Spinal cord (tissue), 10 donors: ENCODE measurements around the gene S100A10. TPM values are rescaled to one million over a fixed set of nuclear protein-coding genes. Genes with fewer than 3 reads are reported as not detected.

Source experiments
- DNase-seq, 6 donors: peaks; one replicate each; pipeline versions ENCODE4 v3.0.0 to v3.0.0-alpha.2; 2013 to 2015; ENCODE audit warnings: low spot score in 6 of 6, low read depth in 4 of 6
- H3K27ac ChIP-seq: one replicate; pipeline ENCODE4 v1.5.1; 2013; ENCODE audit warnings: low read depth, low read length, control low read depth
- H3K27me3 ChIP-seq: one replicate; pipeline ENCODE4 v1.6.1; 2013; ENCODE audit warnings: low read length; ENCODE audit not compliant: control insufficient read depth, insufficient read depth
- H3K36me3 ChIP-seq: one replicate; pipeline ENCODE4 v1.6.1; 2013; ENCODE audit warnings: low read length; ENCODE audit not compliant: control insufficient read depth, insufficient read depth
- H3K4me1 ChIP-seq: one replicate; pipeline ENCODE4 v1.6.1; 2013; ENCODE audit warnings: low read length; ENCODE audit not compliant: control insufficient read depth, insufficient read depth
- H3K4me3 ChIP-seq: one replicate; pipeline ENCODE4 v1.5.1; 2013; ENCODE audit warnings: low read depth, low read length, control low read depth
- H3K9me3 ChIP-seq: one replicate; pipeline ENCODE4 v1.6.1; 2013; ENCODE audit warnings: low read length; ENCODE audit not compliant: control insufficient read depth, insufficient read depth
- WGBS: methylation state at CpG from one replicate; pipeline ENCODE4 v1.1.5; 2013; ENCODE audit warnings: missing lambda C conversion rate; ENCODE audit not compliant: insufficient coverage; 5-methylcytosine and 5-hydroxymethylcytosine counted together
- polyA plus RNA-seq, 2 donors: library from polyadenylated mRNA; unstranded; fragments of 120-200 nt; gene quantifications; one replicate each; pipeline ENCODE4 v1.2.1, GENCODE V29; 2013; ENCODE audit not compliant: insufficient read length in 2 of 2
- total RNA-seq, 2 donors: library from RNA; depleted of rRNA in 1 of 2; stranded (reverse); fragments of 120-200 nt in 1 of 2; fragments of >200 nt in 1 of 2; gene quantifications; one replicate each; pipeline versions ENCODE4 v1.2.3 to v1.2.4, GENCODE V29; 2013 to 2014
- donor health status: healthy.

The S100A10 gene
- total and polyA plus RNA-seq, 4 donors, result 110 to 262 (median 171) TPM

- H3K4me3 ChIP-seq, result no peak overlapping the region
- H3K9me3 ChIP-seq, result no peaks in the 10 kb centered on the region
- H3K27ac ChIP-seq, result no peak overlapping the region
- no peak for DNase-seq
- 5% methylated on average over 2 of the region's 4 CpGs for WGBS
- no peaks in the 10 kb centered on the region for H3K36me3 ChIP-seq
- peaks cover 3% of the 10 kb centered on the region for H3K27me3 ChIP-seq
- no peaks in the 10 kb centered on the region for H3K4me1 ChIP-seq
Observed at GRCh38 chr1:152018537-152018936, 24.9 kb upstream of the S100A10 start.

- Histone ChIP-seq H3K27ac (no peak overlapping the region), H3K36me3 (no peaks in the 10 kb centered on the region), H3K9me3 (no peaks in the 10 kb centered on the region), H3K27me3 (peaks cover 3% of the 10 kb centered on the region), H3K4me3 (no peak overlapping the region), H3K4me1 (no peaks in the 10 kb centered on the region)
- DNase-seq, result no peak
- 57% methylated on average over 4 of the region's 6 CpGs for WGBS
Observed at GRCh38 chr1:152015766-152016165, 22.1 kb upstream of the S100A10 start.

GRCh38 chr1:152014943-152015342 lies 21.3 kb upstream of the S100A10 start:
- DNase-seq, result no peak
- peaks cover 3% of the 10 kb centered on the region for H3K27me3 ChIP-seq
- WGBS, result no CpG with 5 or more reads among the region's 1 CpG
- H3K36me3 ChIP-seq, result no peaks in the 10 kb centered on the region
- H3K9me3 ChIP-seq, result no peaks in the 10 kb centered on the region
- H3K27ac ChIP-seq, result no peak overlapping the region
- H3K4me3 ChIP-seq, result no peak overlapping the region
- H3K4me1 ChIP-seq, result no peaks in the 10 kb centered on the region

- H3K27me3 ChIP-seq, result peaks cover 3% of the 10 kb centered on the region
- no peaks in the 10 kb centered on the region for H3K36me3 ChIP-seq
- H3K27ac ChIP-seq, result no peak overlapping the region
- H3K4me3 ChIP-seq, result no peak overlapping the region
- peak in 1 of 6 donors; percentile 12 for DNase-seq
- 14% methylated on average over 3 of the region's 3 CpGs for WGBS
- H3K9me3 ChIP-seq, result no peaks in the 10 kb centered on the region
- no peaks in the 10 kb centered on the region for H3K4me1 ChIP-seq
Observed at GRCh38 chr1:152013664-152014237, 20.1 kb upstream of the S100A10 start.

- no peak for DNase-seq
- H3K36me3 ChIP-seq, result no peaks in the 10 kb centered on the region
- no CpG with 5 or more reads among the region's 1 CpG for WGBS
- H3K4me1 ChIP-seq, result no peaks in the 10 kb centered on the region
- H3K9me3 ChIP-seq, result no peaks in the 10 kb centered on the region
- no peak overlapping the region for H3K4me3 ChIP-seq
- H3K27me3 ChIP-seq, result peaks cover 2% of the 10 kb centered on the region
- H3K27ac ChIP-seq, result no peak overlapping the region
Observed at GRCh38 chr1:152009691-152010090, 16.0 kb upstream of the S100A10 start.

GRCh38 chr1:152007047-152007446 lies 13.4 kb upstream of the S100A10 start:
- Histone ChIP-seq H3K27me3 (peaks cover 7% of the 10 kb centered on the region), H3K27ac (no peak overlapping the region), H3K9me3 (no peaks in the 10 kb centered on the region), H3K36me3 (no peaks in the 10 kb centered on the region), H3K4me1 (no peaks in the 10 kb centered on the region), H3K4me3 (no peak overlapping the region)
- 57% methylated on average over 1 of the region's 2 CpGs for WGBS
- DNase-seq, result no peak

- Histone ChIP-seq H3K27me3 (peaks cover 7% of the 10 kb centered on the region), H3K27ac (no peak overlapping the region), H3K4me1 (peaks cover 3% of the 10 kb centered on the region), H3K4me3 (no peak overlapping the region), H3K9me3 (no peaks in the 10 kb centered on the region), H3K36me3 (no peaks in the 10 kb centered on the region)
- no peak for DNase-seq
- WGBS, result no CpG with 5 or more reads among the region's 4 CpGs
Observed at GRCh38 chr1:152005360-152005912, 11.8 kb upstream of the S100A10 start.

GRCh38 chr1:152003846-152004442 lies 10.3 kb upstream of the S100A10 start:
- Histone ChIP-seq H3K27ac (no peak overlapping the region), H3K9me3 (no peaks in the 10 kb centered on the region), H3K27me3 (peaks cover 7% of the 10 kb centered on the region), H3K4me1 (peaks cover 3% of the 10 kb centered on the region), H3K36me3 (no peaks in the 10 kb centered on the region), H3K4me3 (no peak overlapping the region)
- DNase-seq, result no peak
- 60% methylated on average over 4 of the region's 4 CpGs for WGBS

GRCh38 chr1:152002960-152003359 lies 9.3 kb upstream of the S100A10 start:
- Histone ChIP-seq H3K27me3 (peaks cover 7% of the 10 kb centered on the region), H3K4me1 (peaks cover 3% of the 10 kb centered on the region), H3K4me3 (no peak overlapping the region), H3K27ac (no peak overlapping the region), H3K36me3 (no peaks in the 10 kb centered on the region), H3K9me3 (no peaks in the 10 kb centered on the region)
- no peak for DNase-seq
- WGBS, result 67% methylated on average over 2 of the region's 3 CpGs
